ENCODE measurements around the gene OR13C3.

GRCh38 chr9:104572612-104573011 is 36.0 kb upstream of the OR13C3 start:
- no peak for TF ChIP-seq KDM5B (IDR thresholded peaks at IDR 0.05; ENCODE audit: insufficient replicate concordance, low read depth, low read length)
- no peak for TF ChIP-seq MEIS2 (IDR thresholded peaks at IDR 0.05; ENCODE audit: partially characterized antibody)
- TF ChIP-seq MTF1 (CRISPR knock-in tag; IDR thresholded peaks at IDR 0.05; ENCODE audit: borderline replicate concordance): no peak
- TF ChIP-seq NFE2 (IDR thresholded peaks at IDR 0.05; ENCODE audit: low read depth): no peak
- no peak for TF ChIP-seq ZBTB7A (IDR thresholded peaks at IDR 0.05; ENCODE audit: borderline replicate concordance, control insufficient read depth, low read depth, low read length)
- no peak for TF ChIP-seq TBP (optimal IDR thresholded peaks at IDR 0.05; ENCODE audit: low read depth, low read length)
- TF ChIP-seq, protein P1, sequence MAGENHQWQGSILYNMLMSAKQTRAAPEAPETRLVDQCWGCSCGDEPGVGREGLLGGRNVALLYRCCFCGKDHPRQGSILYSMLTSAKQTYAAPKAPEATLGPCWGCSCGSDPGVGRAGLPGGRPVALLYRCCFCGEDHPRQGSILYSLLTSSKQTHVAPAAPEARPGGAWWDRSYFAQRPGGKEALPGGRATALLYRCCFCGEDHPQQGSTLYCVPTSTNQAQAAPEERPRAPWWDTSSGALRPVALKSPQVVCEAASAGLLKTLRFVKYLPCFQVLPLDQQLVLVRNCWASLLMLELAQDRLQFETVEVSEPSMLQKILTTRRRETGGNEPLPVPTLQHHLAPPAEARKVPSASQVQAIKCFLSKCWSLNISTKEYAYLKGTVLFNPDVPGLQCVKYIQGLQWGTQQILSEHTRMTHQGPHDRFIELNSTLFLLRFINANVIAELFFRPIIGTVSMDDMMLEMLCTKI (IDR thresholded peaks at IDR 0.05; ENCODE audit: partially characterized antibody): no peak
- TF ChIP-seq POLR2A (conservative IDR thresholded peaks at IDR 0.05): no peak
- TF ChIP-seq ZNF12 (CRISPR knock-in tag; IDR thresholded peaks at IDR 0.05): no peak
- no peak for TF ChIP-seq REST (IDR thresholded peaks at IDR 0.05; ENCODE audit: borderline replicate concordance)
- TF ChIP-seq REST (CRISPR knock-in tag; IDR thresholded peaks at IDR 0.05; ENCODE audit: low read depth): no peak
